B cell (primary cell): ENCODE results near the gene PLCB1.

Source experiments
- EZH2 ChIP-seq: IDR thresholded peaks from 2 replicates; pipeline ENCODE4 v1.6.1; 2012; ENCODE audit warnings: borderline replicate concordance, low read depth, mild to moderate bottlenecking, moderate library complexity, low read length; ENCODE audit not compliant: insufficient read depth, poor library complexity, severe bottlenecking
- TF ChIP-seq, protein P1 (sequence below): fragments of 200-600 bp; IDR thresholded peaks from one replicate; pipeline ENCODE4 v1.8.0; 2022; ENCODE audit warnings: antibody characterized with exemption, mild to moderate bottlenecking

DNA sequence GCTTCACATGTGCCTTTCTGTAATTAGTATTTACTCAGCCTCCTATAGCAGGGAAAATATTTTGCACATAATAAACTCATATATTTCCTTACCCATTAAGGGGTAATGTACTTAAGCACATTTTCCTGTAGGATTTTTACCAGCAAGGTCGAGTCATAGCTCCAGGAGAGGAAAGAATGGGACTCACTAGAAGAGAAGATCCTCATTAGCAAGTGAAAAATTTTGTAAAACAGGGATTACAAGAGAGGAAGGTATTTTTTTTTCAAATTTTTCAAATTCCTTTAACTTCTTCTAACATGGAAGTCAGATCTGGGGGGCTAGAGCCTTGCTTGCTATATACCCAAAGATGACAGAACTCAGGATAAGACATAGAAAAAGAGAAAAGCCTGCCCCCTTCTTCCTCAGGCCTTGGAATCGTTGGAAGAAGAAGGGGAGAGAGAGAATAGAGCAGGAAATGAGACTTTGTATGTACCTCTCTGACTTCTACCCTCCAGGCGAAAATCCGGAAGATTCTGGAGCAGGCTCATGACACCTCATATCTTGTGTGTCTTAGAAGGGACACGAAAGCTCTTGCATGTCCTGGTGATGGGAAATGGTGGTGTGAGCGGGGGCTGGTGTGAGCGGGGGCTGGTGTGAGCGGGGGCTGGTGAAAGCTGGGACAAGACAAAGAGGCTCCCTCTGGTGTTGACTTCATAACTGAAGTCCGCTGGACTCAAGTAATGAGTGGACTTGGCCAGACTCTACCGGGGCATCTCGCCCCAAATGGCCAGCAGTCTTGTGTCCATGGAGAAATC, 679.9 kb downstream of the PLCB1 start:
- TF ChIP-seq, protein P1, sequence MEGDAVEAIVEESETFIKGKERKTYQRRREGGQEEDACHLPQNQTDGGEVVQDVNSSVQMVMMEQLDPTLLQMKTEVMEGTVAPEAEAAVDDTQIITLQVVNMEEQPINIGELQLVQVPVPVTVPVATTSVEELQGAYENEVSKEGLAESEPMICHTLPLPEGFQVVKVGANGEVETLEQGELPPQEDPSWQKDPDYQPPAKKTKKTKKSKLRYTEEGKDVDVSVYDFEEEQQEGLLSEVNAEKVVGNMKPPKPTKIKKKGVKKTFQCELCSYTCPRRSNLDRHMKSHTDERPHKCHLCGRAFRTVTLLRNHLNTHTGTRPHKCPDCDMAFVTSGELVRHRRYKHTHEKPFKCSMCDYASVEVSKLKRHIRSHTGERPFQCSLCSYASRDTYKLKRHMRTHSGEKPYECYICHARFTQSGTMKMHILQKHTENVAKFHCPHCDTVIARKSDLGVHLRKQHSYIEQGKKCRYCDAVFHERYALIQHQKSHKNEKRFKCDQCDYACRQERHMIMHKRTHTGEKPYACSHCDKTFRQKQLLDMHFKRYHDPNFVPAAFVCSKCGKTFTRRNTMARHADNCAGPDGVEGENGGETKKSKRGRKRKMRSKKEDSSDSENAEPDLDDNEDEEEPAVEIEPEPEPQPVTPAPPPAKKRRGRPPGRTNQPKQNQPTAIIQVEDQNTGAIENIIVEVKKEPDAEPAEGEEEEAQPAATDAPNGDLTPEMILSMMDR = no peak
- TF ChIP-seq EZH2 = no peak
